H1 (cell line): Measurements from ENCODE around the gene NRAS. TPM values are rescaled to one million over a fixed set of nuclear protein-coding genes. Genes with fewer than 3 reads are reported as not detected.

Experiments used
- CTCF ChIA-PET: fragments of 300-600 bp; sonication (Branson Sonifier 250); formaldehyde crosslinking; loops from one replicate; lab custom pipeline; 2021; ENCODE audit not compliant: partially characterized antibody; lab: Charles Lee
- POLR2A ChIA-PET: fragments of 300-600 bp; sonication (Branson Sonifier 250); formaldehyde crosslinking; loops from one replicate; lab custom pipeline; 2021; ENCODE audit warnings: inconsistent platforms; ENCODE audit not compliant: partially characterized antibody; lab: Charles Lee
- DNase-seq, 2 experiments: peaks; one replicate each; pipeline versions ENCODE4 v3.0.0 to v3.0.0-alpha.2; 2010 to 2022; ENCODE audit warnings: low spot score in 2 of 2, low read depth in 1 of 2, mixed read lengths in 1 of 2
- FAIRE-seq: peaks from 2 replicates; lab custom pipeline; 2011; peaks lifted over from hg19 to GRCh38; lab: Jason Lieb, UNC
- H2AFZ ChIP-seq: 2 replicates; pipeline ENCODE4 v1.8.1; 2012; ENCODE audit warnings: low read length, inconsistent platforms
- H2AK5ac ChIP-seq: 2 replicates; pipeline ENCODE4 v1.6.1; 2013; ENCODE audit warnings: low read depth, low read length
- H2BK120ac ChIP-seq: replicated peaks from 2 replicates; pipeline ENCODE3; 2013; ENCODE audit warnings: low read depth, low read length, inconsistent platforms
- H2BK12ac ChIP-seq: 2 replicates; pipeline ENCODE4 v1.6.1; 2013; ENCODE audit warnings: low read depth, low read length
- H2BK15ac ChIP-seq: 2 replicates; pipeline ENCODE4 v1.6.1; 2013; ENCODE audit warnings: low read length
- H2BK20ac ChIP-seq: 2 replicates; pipeline ENCODE4 v1.6.1; 2013; ENCODE audit warnings: low read length
- H2BK5ac ChIP-seq: 2 replicates; pipeline ENCODE4 v1.6.1; 2013; ENCODE audit warnings: low read depth, low read length
- H3K14ac ChIP-seq: 2 replicates; pipeline ENCODE4 v1.6.1; 2013; ENCODE audit warnings: inconsistent platforms; ENCODE audit not compliant: insufficient read length
- H3K18ac ChIP-seq: 2 replicates; pipeline ENCODE4 v1.6.1; 2013; ENCODE audit warnings: low read length; ENCODE audit errors: extremely low read depth
- H3K23ac ChIP-seq: 2 replicates; pipeline ENCODE4 v1.6.1; 2013; ENCODE audit warnings: inconsistent platforms; ENCODE audit not compliant: insufficient read length
- H3K23me2 ChIP-seq: 2 replicates; pipeline ENCODE4 v1.6.1; 2013; ENCODE audit warnings: low read depth, low read length
- H3K27ac ChIP-seq: 2 replicates; pipeline ENCODE4 v1.6.1; 2011; ENCODE audit warnings: low read depth, low read length, inconsistent platforms
- H3K27me3 ChIP-seq, 4 experiments: replicated peaks in 1 of 4; 1 replicate in 1 of 4; 2 replicates in 3 of 4; pipeline versions ENCODE4 v1.6.1 to v1.8.1; 2011 to 2013; ENCODE audit warnings: low read length in 3 of 4, mild to moderate bottlenecking in 3 of 4, inconsistent platforms in 2 of 4, mixed read lengths in 2 of 4, moderate library complexity in 1 of 4; ENCODE audit not compliant: control insufficient read depth in 3 of 4, insufficient read depth in 3 of 4; ENCODE audit errors: extremely low read depth in 1 of 4
- H3K36me3 ChIP-seq, 4 experiments: 2 replicates each; pipeline versions ENCODE4 v1.6.1 to v1.8.1; 2011 to 2013; ENCODE audit warnings: mild to moderate bottlenecking in 4 of 4, low read length in 3 of 4, moderate library complexity in 2 of 4, control low read depth in 1 of 4, inconsistent platforms in 1 of 4; ENCODE audit not compliant: insufficient read depth in 4 of 4, control insufficient read depth in 2 of 4
- H3K4ac ChIP-seq: replicated peaks from 2 replicates; pipeline ENCODE3; 2013; ENCODE audit warnings: low read length, low read depth, mixed read lengths, inconsistent platforms; ENCODE audit not compliant: insufficient read length
- H3K4me1 ChIP-seq, 4 experiments: replicated peaks in 1 of 4; 1 replicate in 1 of 4; 2 replicates in 3 of 4; pipeline versions ENCODE4 v1.6.1 to v1.8.1; 2011 to 2013; ENCODE audit warnings: low read length in 3 of 4, inconsistent platforms in 2 of 4, mixed read lengths in 1 of 4; ENCODE audit not compliant: insufficient read depth in 4 of 4, control insufficient read depth in 3 of 4
- H3K4me2 ChIP-seq, 2 experiments: 2 replicates each; pipeline versions ENCODE4 v1.6.1 to v1.8.1; 2011 to 2013; ENCODE audit warnings: low read depth in 2 of 2, low read length in 2 of 2, control low read depth in 1 of 2, inconsistent platforms in 1 of 2, mild to moderate bottlenecking in 1 of 2; ENCODE audit not compliant: insufficient read depth in 1 of 2
- H3K4me3 ChIP-seq, 4 experiments: fragments of 200-600, 300-600 bp in 1 of 4; sonication (generic), shearing (Covaris generic), sonication (Bioruptor Twin) in 1 of 4; 2 replicates each; pipeline versions ENCODE4 v1.5.1 to v1.8.1; 2011 to 2016; ENCODE audit warnings: low read length in 4 of 4, low read depth in 3 of 4, control low read depth in 2 of 4, inconsistent platforms in 2 of 4, mild to moderate bottlenecking in 2 of 4, mixed read lengths in 1 of 4, moderate library complexity in 1 of 4; ENCODE audit not compliant: insufficient read depth in 2 of 4; ENCODE audit errors: extremely low read depth in 1 of 4
- H3K56ac ChIP-seq: replicated peaks from 2 replicates; pipeline ENCODE3; 2013; ENCODE audit warnings: low read depth, mild to moderate bottlenecking, mixed read lengths, low read length, inconsistent platforms; ENCODE audit not compliant: insufficient read length
- H3K79me1 ChIP-seq: 2 replicates; pipeline ENCODE4 v1.6.1; 2013; ENCODE audit warnings: low read depth, low read length, control low read depth
- H3K79me2 ChIP-seq, 2 experiments: 2 replicates each; pipeline versions ENCODE4 v1.6.1 to v1.8.1; 2012 to 2013; ENCODE audit warnings: low read length in 2 of 2, mild to moderate bottlenecking in 2 of 2, inconsistent platforms in 1 of 2; ENCODE audit not compliant: insufficient read depth in 2 of 2, control insufficient read depth in 1 of 2
- H3K9ac ChIP-seq, 4 experiments: replicated peaks in 1 of 4; 1 replicate in 1 of 4; 2 replicates in 3 of 4; pipeline versions ENCODE4 v1.6.1 to v1.8.1; 2011 to 2013; ENCODE audit warnings: low read depth in 3 of 4, low read length in 3 of 4, control low read depth in 2 of 4, mild to moderate bottlenecking in 2 of 4, moderate library complexity in 2 of 4, inconsistent platforms in 1 of 4; ENCODE audit errors: extremely low read depth in 1 of 4
- H3K9me3 ChIP-seq, 2 experiments: 2 replicates each; pipeline versions ENCODE4 v1.6.1 to v1.8.1; 2012 to 2013; ENCODE audit warnings: mild to moderate bottlenecking in 2 of 2, moderate library complexity in 2 of 2, control low read depth in 1 of 2, inconsistent platforms in 1 of 2, low read depth in 1 of 2, low read length in 1 of 2, mixed read lengths in 1 of 2; ENCODE audit not compliant: insufficient read depth in 2 of 2
- H4K20me1 ChIP-seq, 2 experiments: replicated peaks in 1 of 2; 2 replicates each; pipeline versions ENCODE3 to v1.8.1; 2011 to 2013; ENCODE audit warnings: inconsistent platforms in 2 of 2, low read length in 2 of 2, mild to moderate bottlenecking in 1 of 2; ENCODE audit not compliant: insufficient read depth in 2 of 2, control insufficient read depth in 1 of 2
- H4K5ac ChIP-seq: 2 replicates; pipeline ENCODE4 v1.6.1; 2013; ENCODE audit warnings: low read length, low read depth, mixed read lengths, inconsistent platforms; ENCODE audit not compliant: insufficient read length
- H4K8ac ChIP-seq: 2 replicates; pipeline ENCODE4 v1.8.0; 2013; ENCODE audit warnings: mild to moderate bottlenecking, moderate library complexity, low read length, inconsistent platforms; ENCODE audit not compliant: insufficient read depth; ENCODE audit errors: extremely low read depth
- H4K91ac ChIP-seq: replicated peaks from 2 replicates; pipeline ENCODE3; 2013; ENCODE audit warnings: low read length, mixed read lengths, inconsistent platforms; ENCODE audit not compliant: insufficient read length
- BACH1 ChIP-seq: IDR thresholded peaks from 2 replicates; pipeline ENCODE4 v1.6.1; 2012; ENCODE audit warnings: low read length, improper control_type of control experiment
- BRCA1 ChIP-seq: IDR thresholded peaks from 2 replicates; pipeline ENCODE4 v1.6.1; 2012; ENCODE audit warnings: low read depth, low read length, improper control_type of control experiment
- CHD1 ChIP-seq: IDR thresholded peaks from 2 replicates; pipeline ENCODE4 v1.6.1; 2012; ENCODE audit warnings: low read depth, low read length, improper control_type of control experiment
- GTF2F1 ChIP-seq: IDR thresholded peaks from 2 replicates; pipeline ENCODE4 v1.6.1; 2012; ENCODE audit warnings: low read depth, low read length, improper control_type of control experiment, borderline replicate concordance
- KDM1A ChIP-seq: fragments of 200-600, 300-600 bp; sonication (generic); IDR thresholded peaks from 2 replicates; pipeline ENCODE4 v1.7.1; 2016; ENCODE audit warnings: mild to moderate bottlenecking, low read length, borderline replicate concordance
- KDM5A ChIP-seq: fragments of 200-600 bp; IDR thresholded peaks from 2 replicates; pipeline ENCODE4 v1.7.1; 2012; ENCODE audit warnings: mild to moderate bottlenecking, low read length, inconsistent platforms, mixed read lengths
- NRF1 ChIP-seq: IDR thresholded peaks from 2 replicates; pipeline ENCODE4 v1.6.1; 2011; ENCODE audit warnings: mild to moderate bottlenecking, low read depth, low read length, improper control_type of control experiment
- SP2 ChIP-seq: IDR thresholded peaks from 2 replicates; pipeline ENCODE4 v1.6.1; 2012; ENCODE audit warnings: mild to moderate bottlenecking, low read length, inconsistent platforms
- TBP ChIP-seq: IDR thresholded peaks from 2 replicates; pipeline ENCODE4 v1.6.1; 2011; ENCODE audit warnings: low read depth, low read length, improper control_type of control experiment
- WGBS, 2 experiments: shearing (Covaris generic) in 1 of 2; methylation state at CpG; one replicate each; pipeline versions ENCODE4 v1.1.6 to v1.1.7; 2013 to 2015; ENCODE audit warnings: low lambda C conversion rate in 2 of 2, mixed read lengths in 2 of 2, inconsistent platforms in 1 of 2, low coverage in 1 of 2, missing lambda C conversion rate in 1 of 2; ENCODE audit not compliant: insufficient replicate concordance in 2 of 2, insufficient coverage in 1 of 2, insufficient read length in 1 of 2; ENCODE audit errors: extremely low coverage in 1 of 2, missing lambda C conversion rate in 1 of 2; 5-methylcytosine and 5-hydroxymethylcytosine counted together
- polyA plus RNA-seq, 7 experiments: library from polyadenylated mRNA; depleted of rRNA in 3 of 7; stranded (reverse) in 5 of 7; unstranded in 2 of 7; fragments of >200 nt in 5 of 7; fragments of 200-250 nt in 2 of 7; gene quantifications; 1 replicate in 5 of 7; 2 replicates in 1 of 7; 4 replicates in 1 of 7; pipeline versions ENCODE4 v1.2.1 to v1.2.3, GENCODE V29; 2011 to 2013; ENCODE audit warnings: missing spikeins in 2 of 7, mixed read lengths in 2 of 7
- total RNA-seq: library from RNA; stranded (reverse); fragmentation: NEBNext Ultra II Directional; extraction: Animal tissue kit (Norgen Biotek cat#: 25700); gene quantifications from 2 replicates; pipeline ENCODE4 v1.2.1, GENCODE V29; 2021
- TF ChIP-seq, protein P1 (sequence below): IDR thresholded peaks from 2 replicates; pipeline ENCODE4 v1.6.1; 2011; ENCODE audit warnings: low read length, improper control_type of control experiment
- TF ChIP-seq, protein P2 (sequence below): IDR thresholded peaks from 2 replicates; pipeline ENCODE4 v1.6.1; 2012; ENCODE audit warnings: inconsistent platforms
- TF ChIP-seq, protein P3 (sequence below): IDR thresholded peaks from 2 replicates; pipeline ENCODE4 v1.6.1; 2012; ENCODE audit warnings: inconsistent platforms

The NRAS gene
- total and polyA plus RNA-seq, 2 of the 8 experiments (the other 6 are each of a cell fraction or from before 2014, with no cell fraction given) = 24.5 to 65.1 TPM

DNA sequence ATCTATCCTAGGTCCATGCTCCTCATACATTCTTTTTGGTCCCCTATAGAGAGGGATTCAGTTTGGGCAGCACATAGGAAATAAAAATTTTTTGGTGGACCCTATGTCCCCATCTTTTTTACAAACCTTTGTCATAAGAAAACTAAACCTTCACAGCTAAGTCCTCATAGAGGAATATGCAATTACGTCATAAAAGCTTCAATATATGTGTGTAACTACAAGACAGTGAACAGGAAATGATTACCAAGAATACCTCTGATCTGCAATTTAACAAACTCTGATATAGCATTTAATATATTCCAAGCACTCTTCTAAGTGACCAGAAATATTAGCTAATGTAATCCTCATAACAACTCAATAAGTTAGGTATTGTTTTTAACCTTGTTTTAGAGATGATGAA is 40.5 kb downstream of the NRAS start:
- no peak for DNase-seq
- no peak overlapping the region for H2BK12ac ChIP-seq
- no peak overlapping the region for H2BK15ac ChIP-seq
- no peak overlapping the region for H3K23ac ChIP-seq
- H3K23me2 ChIP-seq = no peaks in the 10 kb centered on the region; the same call in 1 of the 2 replicates
- 79% methylated on average over 1 of the region's 1 CpG; no CpG with 5 or more reads in 1 of the 2 experiments for WGBS, 2 experiments
- no peak overlapping the region for H3K14ac ChIP-seq
- ChIA-PET CTCF (interaction anchor here (0.7 kb wide), 1 partner anchor 462 kb away, joined by 3 read pairs; no protein-coding TSS in a partner anchor), POLR2A (no interaction called here)
- H3K4ac ChIP-seq = no peak overlapping the region
- no peaks in the 10 kb centered on the region for H3K4me1 ChIP-seq
- H3K79me1 ChIP-seq = no peaks in the 10 kb centered on the region
- no peak overlapping the region for H2BK120ac ChIP-seq
- H2BK5ac ChIP-seq = no peak overlapping the region
- no peak overlapping the region for H3K56ac ChIP-seq
- no peaks in the 10 kb centered on the region for H3K36me3 ChIP-seq
- TF ChIP-seq KDM5A = no peak
- TF ChIP-seq SP2 = no peak
- TF ChIP-seq, protein P1, sequence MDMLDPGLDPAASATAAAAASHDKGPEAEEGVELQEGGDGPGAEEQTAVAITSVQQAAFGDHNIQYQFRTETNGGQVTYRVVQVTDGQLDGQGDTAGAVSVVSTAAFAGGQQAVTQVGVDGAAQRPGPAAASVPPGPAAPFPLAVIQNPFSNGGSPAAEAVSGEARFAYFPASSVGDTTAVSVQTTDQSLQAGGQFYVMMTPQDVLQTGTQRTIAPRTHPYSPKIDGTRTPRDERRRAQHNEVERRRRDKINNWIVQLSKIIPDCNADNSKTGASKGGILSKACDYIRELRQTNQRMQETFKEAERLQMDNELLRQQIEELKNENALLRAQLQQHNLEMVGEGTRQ = no peak
- TF ChIP-seq, protein P2, sequence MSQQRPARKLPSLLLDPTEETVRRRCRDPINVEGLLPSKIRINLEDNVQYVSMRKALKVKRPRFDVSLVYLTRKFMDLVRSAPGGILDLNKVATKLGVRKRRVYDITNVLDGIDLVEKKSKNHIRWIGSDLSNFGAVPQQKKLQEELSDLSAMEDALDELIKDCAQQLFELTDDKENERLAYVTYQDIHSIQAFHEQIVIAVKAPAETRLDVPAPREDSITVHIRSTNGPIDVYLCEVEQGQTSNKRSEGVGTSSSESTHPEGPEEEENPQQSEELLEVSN = no peak
- TF ChIP-seq GTF2F1 = no peak
- no peak for TF ChIP-seq TBP
- no peak for TF ChIP-seq BRCA1
- no peak for TF ChIP-seq BACH1
- no peak for TF ChIP-seq NRF1
- TF ChIP-seq, protein P3, sequence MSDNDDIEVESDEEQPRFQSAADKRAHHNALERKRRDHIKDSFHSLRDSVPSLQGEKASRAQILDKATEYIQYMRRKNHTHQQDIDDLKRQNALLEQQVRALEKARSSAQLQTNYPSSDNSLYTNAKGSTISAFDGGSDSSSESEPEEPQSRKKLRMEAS = no peak
- no peak for TF ChIP-seq CHD1
- TF ChIP-seq KDM1A = no peak
- no peaks in the 10 kb centered on the region for H4K20me1 ChIP-seq
- H4K5ac ChIP-seq = no peak overlapping the region
- H3K27me3 ChIP-seq = no peaks in the 10 kb centered on the region; a peak in 1 of 7 replicates
- FAIRE-seq = no peak
- H3K9ac ChIP-seq = no peak overlapping the region
- H3K27ac ChIP-seq = no peak overlapping the region
- no peak overlapping the region for H2AFZ ChIP-seq
- no peak overlapping the region for H4K91ac ChIP-seq
- H3K79me2 ChIP-seq = no peaks in the 10 kb centered on the region
- no peak overlapping the region for H2AK5ac ChIP-seq
- H3K4me3 ChIP-seq = no peak overlapping the region
- H3K4me2 ChIP-seq = no peak overlapping the region
- no peaks in the 10 kb centered on the region for H3K9me3 ChIP-seq
- H2BK20ac ChIP-seq = no peak overlapping the region
- H3K18ac ChIP-seq = no peak overlapping the region
- no peak overlapping the region for H4K8ac ChIP-seq
